Measurements from ENCODE around the gene STRADB.

DNA sequence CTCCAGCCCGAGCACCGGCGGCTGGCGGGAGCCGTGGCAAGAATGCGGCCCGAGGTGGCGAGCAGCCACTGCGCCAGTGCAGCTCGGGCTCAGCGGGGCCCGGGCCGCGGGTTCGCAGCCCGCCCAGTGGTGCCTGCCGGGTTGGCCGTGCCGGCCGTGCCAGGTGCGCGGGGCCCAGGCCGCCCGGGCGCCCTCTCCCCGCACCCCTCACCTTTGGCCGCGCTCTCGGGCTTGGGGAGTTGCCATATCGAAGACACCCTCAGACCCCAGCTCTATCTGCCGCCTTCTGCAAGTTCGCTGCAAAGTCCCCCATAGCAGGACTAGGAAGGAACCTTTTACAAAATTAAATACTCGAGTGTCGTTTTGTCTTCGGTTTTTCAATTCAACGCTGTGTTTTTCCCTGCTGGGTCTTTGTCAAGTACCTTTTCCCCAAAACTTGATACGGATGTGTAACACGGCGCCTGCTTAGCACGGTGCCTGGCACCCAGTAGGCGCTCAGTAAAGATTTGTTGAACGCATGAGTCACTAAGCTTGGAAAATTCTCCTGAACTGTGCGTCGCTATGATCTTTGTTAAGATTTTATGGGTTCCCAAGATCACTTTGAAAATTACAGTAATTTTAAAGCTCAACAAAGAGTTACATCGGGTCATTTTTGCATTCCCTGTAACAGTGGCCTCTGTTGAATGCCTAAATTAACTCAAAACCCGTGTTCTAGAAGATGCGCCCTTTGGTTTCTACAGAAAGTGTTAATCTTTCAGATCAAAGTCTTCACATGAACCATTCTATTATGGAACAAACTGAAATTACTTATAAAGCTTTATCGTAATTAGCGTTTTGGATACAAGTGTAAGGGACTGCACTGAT is 750 bp downstream of the STRADB start:
- TF ChIP-seq POLR2A (IDR thresholded peaks at IDR 0.05) (no peak), CTCF (IDR thresholded peaks at IDR 0.05 in 4 of 5, conservative IDR thresholded peaks at IDR 0.05 in 1 of 5) (no peak)

Measured in gastrocnemius medialis (tissue), 4 donors.